B cell (primary cell): ENCODE data around the gene EEFSEC. TPM values are rescaled to one million over a fixed set of nuclear protein-coding genes. Genes with fewer than 3 reads are reported as not detected.

ENCODE experiments used
- ATAC-seq: fragments of 200-7000 bp; cut with Tn5 transposase; one replicate; pipeline ENCODE4 v1.10.0; 2021; ENCODE audit warnings: low read depth, mild to moderate bottlenecking, moderate number of reproducible peaks, moderate library complexity
- CTCF ChIA-PET: fragments of 350-600 bp; sonication (Branson Sonifier 250); formaldehyde crosslinking; loops from one replicate; lab custom pipeline; 2021; ENCODE audit warnings: antibody characterized with exemption, inconsistent platforms; lab: Charles Lee
- POLR2A ChIA-PET: fragments of 350-600 bp; sonication (Branson Sonifier 250); formaldehyde crosslinking; loops from one replicate; lab custom pipeline; 2021; ENCODE audit warnings: antibody characterized with exemption; lab: Charles Lee
- DNase-seq: peaks from one replicate; pipeline ENCODE4 v3.0.0; 2013
- H2AFZ ChIP-seq: 2 replicates; pipeline ENCODE4 v1.6.1; 2012; ENCODE audit warnings: mild to moderate bottlenecking, low read depth, low read length; ENCODE audit not compliant: insufficient read depth, poor library complexity, severe bottlenecking
- H3K27ac ChIP-seq, 2 donors: 1 replicate in 1 of 2; 2 replicates in 1 of 2; pipeline ENCODE4 v1.5.1; 2012 to 2013; ENCODE audit warnings: low read length in 2 of 2, mild to moderate bottlenecking in 2 of 2, moderate library complexity in 1 of 2
- H3K27me3 ChIP-seq, 4 experiments: fragments of 200-600 bp in 1 of 4; sonication (generic) in 1 of 4; replicated peaks in 1 of 4; 1 replicate in 2 of 4; 2 replicates in 2 of 4; pipeline versions ENCODE4 v1.6.1 to v1.7.0; 2013 to 2016; ENCODE audit warnings: low read length in 3 of 4, mild to moderate bottlenecking in 2 of 4, mixed read lengths in 1 of 4, moderate library complexity in 1 of 4; ENCODE audit not compliant: insufficient read depth in 4 of 4, control insufficient read depth in 3 of 4; ENCODE audit errors: control extremely low read depth in 1 of 4
- H3K36me3 ChIP-seq, 2 experiments: replicated peaks in 1 of 2; 1 replicate in 1 of 2; 2 replicates in 1 of 2; pipeline versions ENCODE4 v1.6.1 to v1.7.1; 2013; ENCODE audit warnings: low read length in 1 of 2; ENCODE audit not compliant: insufficient read depth in 2 of 2, control insufficient read depth in 1 of 2; ENCODE audit errors: control extremely low read depth in 1 of 2, extremely low read depth in 1 of 2
- H3K4me1 ChIP-seq, 2 donors: fragments of 200-600 bp in 1 of 2; sonication (generic) in 1 of 2; 1 replicate in 1 of 2; 2 replicates in 1 of 2; pipeline versions ENCODE4 v1.5.1 to v1.6.1; 2013 to 2017; ENCODE audit warnings: low read length in 2 of 2; ENCODE audit not compliant: control insufficient read depth in 2 of 2, insufficient read depth in 2 of 2
- H3K4me2 ChIP-seq: replicated peaks from 2 replicates; pipeline ENCODE3; 2012; ENCODE audit warnings: mild to moderate bottlenecking, low read depth, low read length; ENCODE audit not compliant: poor library complexity, severe bottlenecking
- H3K4me3 ChIP-seq, 5 experiments: fragments of 200-600 bp in 1 of 5; sonication (generic) in 1 of 5; 1 replicate in 3 of 5; 2 replicates in 2 of 5; pipeline versions ENCODE4 v1.5.1 to v1.7.0; 2011 to 2016; ENCODE audit warnings: low read length in 4 of 5, mild to moderate bottlenecking in 4 of 5, low read depth in 2 of 5, control low read depth in 1 of 5, moderate library complexity in 1 of 5; ENCODE audit not compliant: insufficient read depth in 1 of 5; ENCODE audit errors: control extremely low read depth in 1 of 5, extremely low read depth in 1 of 5
- H3K79me2 ChIP-seq: fragments of 200-600 bp; sonication (generic); one replicate; pipeline ENCODE4 v1.6.0; 2016; ENCODE audit warnings: low read length; ENCODE audit not compliant: control insufficient read depth, insufficient read depth
- H3K9ac ChIP-seq: fragments of 200-600 bp; sonication (generic); 2 replicates; pipeline ENCODE4 v1.6.1; 2017; ENCODE audit warnings: mild to moderate bottlenecking, low read length, moderate library complexity
- H3K9me3 ChIP-seq, 3 donors: one replicate each; pipeline versions ENCODE4 v1.6.1 to v1.7.1; 2013; ENCODE audit warnings: low read length in 2 of 3; ENCODE audit not compliant: control insufficient read depth in 2 of 3, insufficient read depth in 1 of 3; ENCODE audit errors: control extremely low read depth in 1 of 3
- H4K20me1 ChIP-seq: 2 replicates; pipeline ENCODE4 v1.6.0; 2012; ENCODE audit warnings: mild to moderate bottlenecking, low read length; ENCODE audit not compliant: insufficient read depth, control insufficient read depth, poor library complexity, severe bottlenecking
- H3K27ac Mint-ChIP-seq: one replicate; pipeline ENCODE4 v1.8.0; 2021; ENCODE audit warnings: mixed read lengths
- H3K27me3 Mint-ChIP-seq: one replicate; pipeline ENCODE4 v1.8.0; 2021; ENCODE audit warnings: mixed read lengths
- H3K4me1 Mint-ChIP-seq: one replicate; pipeline ENCODE4 v1.8.0; 2021; ENCODE audit warnings: mixed read lengths
- H3K4me3 Mint-ChIP-seq: one replicate; pipeline ENCODE4 v1.8.0; 2021; ENCODE audit warnings: mixed read lengths
- H3K9me3 Mint-ChIP-seq: one replicate; pipeline ENCODE4 v1.8.0; 2022; ENCODE audit warnings: mixed read lengths; ENCODE audit not compliant: insufficient read depth
- CTCF ChIP-seq: fragments of 200-600 bp; IDR thresholded peaks from one replicate; pipeline ENCODE4 v1.8.0; 2022; ENCODE audit warnings: antibody characterized with exemption, mild to moderate bottlenecking
- EZH2 ChIP-seq: IDR thresholded peaks from 2 replicates; pipeline ENCODE4 v1.6.1; 2012; ENCODE audit warnings: borderline replicate concordance, low read depth, mild to moderate bottlenecking, moderate library complexity, low read length; ENCODE audit not compliant: insufficient read depth, poor library complexity, severe bottlenecking
- WGBS: methylation state at CpG from one replicate; pipeline ENCODE4 v1.1.5; 2013; ENCODE audit warnings: missing lambda C conversion rate; ENCODE audit not compliant: insufficient coverage; 5-methylcytosine and 5-hydroxymethylcytosine counted together
- intact Hi-C: fragments of 100-400 bp; cut with micrococcal nuclease; formaldehyde crosslinking; loops from one replicate; pipeline ENCODE4 v1.10.0; 2022
- polyA plus RNA-seq: library from polyadenylated mRNA; depleted of rRNA; stranded (reverse); fragments of >200 nt; gene quantifications from 2 replicates; pipeline ENCODE4 v1.2.3, GENCODE V29; 2012
- total RNA-seq, 2 donors: library from RNA; stranded (reverse); fragments of 120-200 nt in 1 of 2; gene quantifications; 1 replicate in 1 of 2; 2 replicates in 1 of 2; pipeline versions ENCODE4 v1.2.3 to v1.2.4, GENCODE V29; 2013 to 2022

EEFSEC gene
- total and polyA plus RNA-seq, 2 donors (not counting 1 experiment from before 2014, with no cell fraction given), result 17.9 to 18.4 TPM

- H3K9ac ChIP-seq, result no peak overlapping the region
- no peak overlapping the region for H2AFZ ChIP-seq
- no peak for TF ChIP-seq EZH2
- TF ChIP-seq CTCF, result no peak
- ChIA-PET POLR2A (no interaction called here), CTCF (interaction anchor here (0.6 kb wide), 1 partner anchor 427 kb away, joined by 5 read pairs; no protein-coding TSS in a partner anchor)
- no peaks in the 10 kb centered on the region for H3K9me3 Mint-ChIP-seq
- WGBS, result 57% methylated on average over 2 of the region's 4 CpGs
- no peaks in the 10 kb centered on the region for H3K36me3 ChIP-seq
- H3K79me2 ChIP-seq, result peaks cover 48% of the 10 kb centered on the region
- no peak overlapping the region for H3K27ac Mint-ChIP-seq
- no peaks in the 10 kb centered on the region for H3K27me3 Mint-ChIP-seq
- no peak for ATAC-seq
- H3K4me1 Mint-ChIP-seq, result peaks cover 30% of the 10 kb centered on the region
- DNase-seq, result no peak
- H3K4me2 ChIP-seq, result no peak overlapping the region
- peaks cover 16% of the 10 kb centered on the region for H4K20me1 ChIP-seq
- intact Hi-C loops, result no loop called here
- H3K4me3 ChIP-seq, result no peak overlapping the region
- no peak overlapping the region for H3K4me3 Mint-ChIP-seq
- H3K27me3 ChIP-seq, result no peaks in the 10 kb centered on the region
- peaks cover 4 to 5% of the 10 kb centered on the region in 2 donors for H3K4me1 ChIP-seq
- no peak overlapping the region for H3K27ac ChIP-seq
- no peaks in the 10 kb centered on the region for H3K9me3 ChIP-seq
These were observed 25.7 kb downstream of the EEFSEC start for GRCh38 chr3:128178782-128179483.

GRCh38 chr3:128179484-128179819, 26.2 kb downstream of the EEFSEC start:
- no peak overlapping the region for H3K4me2 ChIP-seq
- H3K4me1 Mint-ChIP-seq, result peaks cover 27% of the 10 kb centered on the region
- CTCF ChIA-PET, result interaction anchor here (0.6 kb wide), 1 partner anchor 427 kb away, joined by 5 read pairs; no protein-coding TSS in a partner anchor

More at GRCh38 chr3:128179484-128179819, 26.2 kb downstream of the EEFSEC start:
- Histone ChIP-seq H3K27me3 (no peaks in the 10 kb centered on the region), H3K9ac (no peak overlapping the region), H3K4me3 (no peak overlapping the region), H3K79me2 (peaks cover 52% of the 10 kb centered on the region), H3K9me3 (no peaks in the 10 kb centered on the region), H3K4me1 (peaks cover 4 to 5% of the 10 kb centered on the region in 2 donors), H3K27ac (no peak overlapping the region), H3K36me3 (no peaks in the 10 kb centered on the region), H4K20me1 (peaks cover 16% of the 10 kb centered on the region), H2AFZ (no peak overlapping the region)
- intact Hi-C loops, result no loop called here
- no peak overlapping the region for H3K4me3 Mint-ChIP-seq
- DNase-seq (no peak), ATAC-seq (no peak)
- TF ChIP-seq EZH2 (no peak), CTCF (no peak)
- 87% methylated on average over 7 of the region's 7 CpGs for WGBS
- POLR2A ChIA-PET, result no interaction called here
- H3K27me3 Mint-ChIP-seq, result no peaks in the 10 kb centered on the region
- no peak overlapping the region for H3K27ac Mint-ChIP-seq
- peaks cover 2% of the 10 kb centered on the region for H3K9me3 Mint-ChIP-seq
